Bronchial epithelial cell (primary cell): Measurements from ENCODE around the gene OGG1. TPM values are rescaled to one million over a fixed set of nuclear protein-coding genes. Genes with fewer than 3 reads are reported as not detected.

ENCODE experiments used
- DNase-seq: peaks from one replicate; pipeline ENCODE4 v3.0.0-alpha.2; 2010; ENCODE audit warnings: low read depth
- FAIRE-seq: peaks from 2 replicates; lab custom pipeline; 2011; peaks lifted over from hg19 to GRCh38; lab: Jason Lieb, UNC
- H3K27me3 ChIP-seq: 2 replicates; pipeline ENCODE4 v1.5.1; 2011; ENCODE audit warnings: low read length; ENCODE audit not compliant: control insufficient read depth, insufficient read depth
- H3K36me3 ChIP-seq: 2 replicates; pipeline ENCODE4 v1.5.1; 2011; ENCODE audit warnings: low read length; ENCODE audit not compliant: control insufficient read depth, insufficient read depth
- H3K4me3 ChIP-seq: 2 replicates; pipeline ENCODE4 v1.5.1; 2011; ENCODE audit warnings: mild to moderate bottlenecking, low read depth, low read length, control low read depth
- total RNA-seq: library from RNA; depleted of rRNA; stranded (reverse); fragments of >200 nt; gene quantifications from 2 replicates; pipeline ENCODE4 v1.2.1, GENCODE V29; 2014
- TF ChIP-seq, protein P1 (sequence below): IDR thresholded peaks from 2 replicates; pipeline ENCODE4 v1.5.1; 2011; ENCODE audit warnings: mild to moderate bottlenecking, moderate library complexity, low read length, control low read depth, inconsistent platforms; ENCODE audit not compliant: insufficient read depth, severe bottlenecking

OGG1 gene
- total RNA-seq, 1 donor from 2014 or later = 21.6 TPM

- DNase-seq (no peak), FAIRE-seq (no peak)
- Histone ChIP-seq H3K36me3 (no peaks in the 10 kb centered on the region), H3K27me3 (peaks cover 2% of the 10 kb centered on the region), H3K4me3 (no peak overlapping the region)
- TF ChIP-seq, protein P1, sequence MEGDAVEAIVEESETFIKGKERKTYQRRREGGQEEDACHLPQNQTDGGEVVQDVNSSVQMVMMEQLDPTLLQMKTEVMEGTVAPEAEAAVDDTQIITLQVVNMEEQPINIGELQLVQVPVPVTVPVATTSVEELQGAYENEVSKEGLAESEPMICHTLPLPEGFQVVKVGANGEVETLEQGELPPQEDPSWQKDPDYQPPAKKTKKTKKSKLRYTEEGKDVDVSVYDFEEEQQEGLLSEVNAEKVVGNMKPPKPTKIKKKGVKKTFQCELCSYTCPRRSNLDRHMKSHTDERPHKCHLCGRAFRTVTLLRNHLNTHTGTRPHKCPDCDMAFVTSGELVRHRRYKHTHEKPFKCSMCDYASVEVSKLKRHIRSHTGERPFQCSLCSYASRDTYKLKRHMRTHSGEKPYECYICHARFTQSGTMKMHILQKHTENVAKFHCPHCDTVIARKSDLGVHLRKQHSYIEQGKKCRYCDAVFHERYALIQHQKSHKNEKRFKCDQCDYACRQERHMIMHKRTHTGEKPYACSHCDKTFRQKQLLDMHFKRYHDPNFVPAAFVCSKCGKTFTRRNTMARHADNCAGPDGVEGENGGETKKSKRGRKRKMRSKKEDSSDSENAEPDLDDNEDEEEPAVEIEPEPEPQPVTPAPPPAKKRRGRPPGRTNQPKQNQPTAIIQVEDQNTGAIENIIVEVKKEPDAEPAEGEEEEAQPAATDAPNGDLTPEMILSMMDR = no peak
These were observed 34.6 kb upstream of the OGG1 start for GRCh38 chr3:9715136-9715535.

DNA sequence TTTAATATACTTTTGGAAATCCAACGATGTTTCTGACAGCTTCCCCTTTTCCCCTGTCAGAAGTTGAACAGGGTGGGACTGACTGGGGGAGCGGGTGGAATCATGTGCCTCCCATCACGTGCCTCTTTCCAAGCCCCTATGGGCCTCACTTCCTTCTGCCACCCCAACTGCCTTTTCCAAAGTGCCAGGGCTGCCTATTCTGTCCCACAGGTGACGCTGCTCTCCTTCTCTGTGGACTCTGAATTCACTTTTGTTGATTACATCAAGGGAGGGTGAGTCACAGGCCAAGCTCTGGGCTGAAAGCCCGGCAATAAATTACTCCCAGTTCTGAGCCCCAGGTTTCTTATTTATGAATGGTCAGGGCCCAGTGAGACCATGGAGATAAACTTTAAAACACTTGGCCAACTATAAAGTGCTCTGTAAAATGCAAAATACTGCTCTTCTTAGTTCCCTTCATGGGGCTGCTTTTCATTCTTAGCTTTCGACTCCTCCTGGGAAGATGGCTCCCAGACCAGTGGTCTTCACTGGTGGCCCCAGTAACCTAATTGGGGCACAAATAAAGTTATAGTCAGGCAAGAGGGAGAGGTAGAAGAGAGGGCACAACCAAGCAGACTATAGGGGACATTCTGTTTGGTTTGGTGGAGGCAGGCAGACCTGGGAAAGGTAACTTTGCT is 33.9 kb upstream of the OGG1 start:
- TF ChIP-seq, protein P1 = peak; percentile 90
- no peak for FAIRE-seq
- Histone ChIP-seq H3K36me3 (no peaks in the 10 kb centered on the region), H3K27me3 (peaks cover 2% of the 10 kb centered on the region), H3K4me3 (no peak overlapping the region)
- peak; percentile 78 for DNase-seq

GRCh38 chr3:9716801-9717555 is 32.8 kb upstream of the OGG1 start:
- TF ChIP-seq, protein P1 = no peak
- peaks cover 2% of the 10 kb centered on the region for H3K27me3 ChIP-seq
- H3K36me3 ChIP-seq = no peaks in the 10 kb centered on the region
- FAIRE-seq (no peak), DNase-seq (no peak)
- no peak overlapping the region for H3K4me3 ChIP-seq

- TF ChIP-seq, protein P1 = no peak
- Histone ChIP-seq H3K27me3 (no peaks in the 10 kb centered on the region), H3K4me3 (no peak overlapping the region), H3K36me3 (no peaks in the 10 kb centered on the region)
- FAIRE-seq (no peak), DNase-seq (no peak)
These were observed 32.2 kb upstream of the OGG1 start for GRCh38 chr3:9717563-9717962.

DNA sequence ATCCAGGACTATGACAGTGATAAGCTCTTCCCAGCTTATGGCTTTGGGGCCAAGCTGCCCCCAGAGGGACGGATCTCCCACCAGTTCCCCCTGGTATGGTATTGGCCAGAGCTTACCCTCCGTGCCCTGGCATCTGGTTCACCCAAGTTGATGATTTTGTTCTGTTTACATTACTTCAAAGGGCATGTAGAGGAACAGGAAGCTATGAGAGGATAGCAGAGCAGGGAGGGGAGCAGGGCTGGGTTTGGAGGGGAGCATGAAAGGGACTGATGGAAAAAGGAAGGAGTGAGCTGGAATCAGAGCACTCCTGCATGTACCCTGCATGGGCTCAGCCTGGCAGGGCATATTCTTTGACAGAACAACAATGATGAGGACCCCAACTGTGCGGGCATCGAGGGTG is 31.6 kb upstream of the OGG1 start:
- no peak for DNase-seq
- no peaks in the 10 kb centered on the region for H3K27me3 ChIP-seq
- no peak overlapping the region for H3K4me3 ChIP-seq
- TF ChIP-seq, protein P1 = no peak
- no peak for FAIRE-seq
- no peaks in the 10 kb centered on the region for H3K36me3 ChIP-seq
